DND-41 (cell line): ENCODE data around the gene BCAP31.

Experiments
- ATAC-seq: fragments of 200-7000 bp; cut with Tn5 transposase; 3 replicates; pipeline ENCODE4 v1.9.1; 2021; ENCODE audit warnings: low read depth; ENCODE audit not compliant: insufficient read depth
- DNase-seq: peaks from one replicate; pipeline ENCODE4 v3.0.0-alpha.2; 2020
- H2AFZ ChIP-seq: 2 replicates; pipeline ENCODE4 v1.6.0; 2012; ENCODE audit warnings: low read depth, low read length
- H3K27ac ChIP-seq: 2 replicates; pipeline ENCODE4 v1.5.1; 2012; ENCODE audit warnings: low read length, inconsistent platforms
- H3K27me3 ChIP-seq: fragments of 200-600 bp; sonication (generic); 2 replicates; pipeline ENCODE4 v1.6.0; 2012; ENCODE audit warnings: low read length, mild to moderate bottlenecking, inconsistent platforms; ENCODE audit not compliant: insufficient read depth, poor library complexity
- H3K36me3 ChIP-seq: 2 replicates; pipeline ENCODE4 v1.5.1; 2012; ENCODE audit warnings: low read length, inconsistent platforms; ENCODE audit not compliant: insufficient read depth
- H3K4me1 ChIP-seq: 2 replicates; pipeline ENCODE4 v1.5.1; 2012; ENCODE audit warnings: mild to moderate bottlenecking, low read length; ENCODE audit not compliant: insufficient read depth
- H3K4me2 ChIP-seq: 2 replicates; pipeline ENCODE4 v1.6.0; 2012; ENCODE audit warnings: mild to moderate bottlenecking, moderate library complexity, low read length, inconsistent platforms; ENCODE audit not compliant: insufficient read depth
- H3K4me3 ChIP-seq, 2 experiments: fragments of 200-600 bp in 1 of 2; shearing (Covaris generic) in 1 of 2; 2 replicates each; pipeline ENCODE4 v1.5.1; 2012 to 2016; ENCODE audit warnings: inconsistent platforms in 2 of 2, low read length in 2 of 2, mild to moderate bottlenecking in 2 of 2, low read depth in 1 of 2, moderate library complexity in 1 of 2
- H3K79me2 ChIP-seq: 2 replicates; pipeline ENCODE4 v1.6.0; 2012; ENCODE audit warnings: low read length, inconsistent platforms; ENCODE audit not compliant: insufficient read depth
- H3K9ac ChIP-seq: 2 replicates; pipeline ENCODE4 v1.6.0; 2012; ENCODE audit warnings: low read depth, mild to moderate bottlenecking, inconsistent platforms, low read length, moderate library complexity
- H3K9me3 ChIP-seq: 2 replicates; pipeline ENCODE4 v1.5.1; 2012; ENCODE audit warnings: low read length, moderate library complexity, mild to moderate bottlenecking, inconsistent platforms; ENCODE audit not compliant: insufficient read depth, severe bottlenecking
- H4K20me1 ChIP-seq: 2 replicates; pipeline ENCODE4 v1.6.0; 2012; ENCODE audit warnings: low read length; ENCODE audit not compliant: insufficient read depth
- CTCF ChIP-seq: IDR thresholded peaks from 2 replicates; pipeline ENCODE4 v1.5.1; 2012; ENCODE audit warnings: borderline replicate concordance, low read length, moderate library complexity, mild to moderate bottlenecking; ENCODE audit not compliant: poor library complexity, severe bottlenecking; ENCODE audit errors: extremely low read depth
- EZH2 ChIP-seq: IDR thresholded peaks from 3 replicates; pipeline ENCODE4 v1.6.1; 2012; ENCODE audit warnings: borderline replicate concordance, low read depth, mild to moderate bottlenecking, moderate library complexity, low read length, inconsistent platforms; ENCODE audit not compliant: severe bottlenecking

BCAP31 gene

DNA sequence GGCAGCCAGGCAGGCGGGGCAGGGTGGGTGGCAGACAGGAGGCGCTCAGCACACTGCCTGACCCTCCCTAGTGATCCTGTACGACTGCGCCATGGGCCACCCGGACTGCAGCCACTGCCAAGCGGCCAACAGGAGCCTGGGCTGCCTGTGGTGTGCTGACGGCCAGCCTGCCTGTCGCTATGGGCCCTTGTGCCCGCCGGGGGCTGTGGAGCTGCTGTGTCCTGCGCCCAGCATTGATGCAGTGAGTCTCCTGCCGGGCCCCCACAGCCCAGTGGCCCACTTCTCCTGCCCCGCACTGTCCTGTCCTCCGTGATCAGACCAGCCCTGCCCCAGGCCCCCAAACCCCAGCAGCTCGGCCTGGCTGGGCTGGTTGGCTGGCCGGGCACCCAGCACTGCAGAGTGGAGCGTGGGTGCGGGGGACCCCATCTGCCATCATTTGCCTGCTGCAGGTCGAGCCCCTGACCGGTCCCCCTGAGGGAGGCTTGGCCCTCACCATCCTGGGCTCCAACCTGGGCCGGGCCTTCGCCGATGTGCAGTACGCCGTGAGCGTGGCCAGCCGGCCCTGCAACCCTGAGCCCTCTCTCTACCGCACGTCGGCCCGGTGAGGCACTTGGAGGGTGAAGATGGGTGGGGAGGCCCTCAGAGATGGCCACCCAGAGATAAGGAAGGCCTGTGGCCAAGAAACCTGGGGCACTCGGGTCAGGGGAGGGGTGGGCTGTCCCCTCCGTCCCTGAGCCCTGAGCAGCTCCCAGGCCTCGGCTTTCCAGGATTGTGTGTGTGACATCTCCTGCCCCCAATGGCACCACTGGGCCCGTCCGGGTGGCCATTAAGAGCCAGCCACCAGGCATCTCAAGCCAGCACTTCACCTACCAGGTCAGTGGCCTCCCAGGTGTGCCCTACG, 47.5 kb upstream of the BCAP31 start:
- ATAC-seq: no peak
- no peaks in the 10 kb centered on the region for H4K20me1 ChIP-seq
- H3K36me3 ChIP-seq: no peaks in the 10 kb centered on the region
- H3K4me2 ChIP-seq: no peak overlapping the region
- H3K9ac ChIP-seq: no peak overlapping the region
- no peaks in the 10 kb centered on the region for H3K27me3 ChIP-seq
- no peaks in the 10 kb centered on the region for H3K79me2 ChIP-seq
- H2AFZ ChIP-seq: no peak overlapping the region
- H3K4me3 ChIP-seq: no peak overlapping the region
- no peak for DNase-seq
- H3K9me3 ChIP-seq: no peaks in the 10 kb centered on the region
- no peak overlapping the region for H3K27ac ChIP-seq
- TF ChIP-seq EZH2 (no peak), CTCF (no peak)
- H3K4me1 ChIP-seq: peaks cover 8% of the 10 kb centered on the region

DNA sequence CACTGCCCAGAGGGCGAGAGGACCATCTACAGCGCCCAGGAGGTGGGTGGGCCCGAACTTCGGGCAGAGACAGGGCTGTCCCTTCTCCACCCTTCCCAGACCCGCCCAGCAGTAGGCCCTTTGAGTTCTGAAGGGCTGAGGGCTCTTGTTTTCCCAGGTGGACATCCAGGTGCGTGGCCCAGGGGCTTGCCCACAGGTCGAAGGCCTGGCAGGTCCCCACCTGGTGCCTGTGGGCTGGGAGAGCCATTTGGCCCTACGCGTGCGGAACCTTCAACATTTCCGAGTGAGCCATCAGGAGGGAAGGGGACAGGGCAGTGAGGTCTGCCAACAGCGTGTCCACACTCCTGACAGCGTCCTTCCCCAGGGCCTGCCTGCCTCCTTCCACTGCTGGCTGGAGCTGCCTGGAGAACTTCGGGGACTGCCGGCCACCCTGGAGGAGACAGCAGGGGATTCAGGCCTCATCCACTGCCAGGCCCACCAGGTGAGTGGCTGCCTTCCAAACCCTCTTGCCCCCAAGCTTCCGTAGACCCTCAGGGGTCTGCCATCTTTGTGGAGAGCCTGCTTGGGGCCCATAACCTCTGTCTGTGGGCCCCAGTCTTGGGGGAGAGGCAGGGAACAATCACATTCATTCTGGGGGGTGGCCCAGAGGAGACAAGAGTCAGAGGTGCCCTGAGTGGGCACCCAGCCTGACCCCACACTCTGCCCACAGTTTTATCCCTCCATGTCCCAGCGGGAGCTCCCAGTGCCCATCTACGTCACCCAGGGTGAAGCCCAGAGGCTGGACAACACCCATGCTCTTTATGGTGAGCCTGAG, 46.6 kb upstream of the BCAP31 start:
- Histone ChIP-seq H3K4me3 (no peak overlapping the region), H3K4me2 (no peak overlapping the region), H2AFZ (no peak overlapping the region), H3K4me1 (peaks cover 16% of the 10 kb centered on the region), H3K9me3 (no peaks in the 10 kb centered on the region), H3K36me3 (no peaks in the 10 kb centered on the region), H4K20me1 (no peaks in the 10 kb centered on the region), H3K79me2 (no peaks in the 10 kb centered on the region), H3K9ac (no peak overlapping the region), H3K27me3 (no peaks in the 10 kb centered on the region), H3K27ac (no peak overlapping the region)
- DNase-seq: no peak
- TF ChIP-seq CTCF: no peak
- TF ChIP-seq EZH2: no peak
- no peak for ATAC-seq

- DNase-seq (no peak), ATAC-seq (no peak)
- Histone ChIP-seq H3K27ac (no peak overlapping the region), H2AFZ (no peak overlapping the region), H4K20me1 (no peaks in the 10 kb centered on the region), H3K79me2 (no peaks in the 10 kb centered on the region), H3K27me3 (no peaks in the 10 kb centered on the region), H3K4me1 (peaks cover 20% of the 10 kb centered on the region), H3K9me3 (no peaks in the 10 kb centered on the region), H3K4me2 (no peak overlapping the region), H3K9ac (no peak overlapping the region), H3K36me3 (no peaks in the 10 kb centered on the region), H3K4me3 (no peak overlapping the region)
- TF ChIP-seq EZH2 (no peak), CTCF (no peak)
Observed at GRCh38 chrX:153769865-153770600, 45.8 kb upstream of the BCAP31 start.
